Renal pelvis (tissue), 4 donors: ENCODE results near the gene NEURL3. TPM values are rescaled to one million over a fixed set of nuclear protein-coding genes. Genes with fewer than 3 reads are reported as not detected.
A peak's percentile ranks its signal among the peaks of the same experiment; 100 is the strongest.
"Not testable (repeated sequence)": the region's sequence is repeated elsewhere in the genome, so short reads cannot be mapped to it uniquely, and the experiment has no call there.

ENCODE experiments used
- DNase-seq: peaks from one replicate; pipeline ENCODE4 v3.0.0-alpha.2; 2013
- polyA plus RNA-seq, 3 donors: library from polyadenylated mRNA; unstranded; fragments of 120-200 nt; gene quantifications; one replicate each; pipeline ENCODE4 v1.2.1, GENCODE V29; 2013; ENCODE audit not compliant: insufficient read length in 3 of 3

The NEURL3 gene
- polyA plus RNA-seq, 3 donors, result 5.5 to 8.2 (median 6.1) TPM

GRCh38 chr2:96489663-96490062, 15.5 kb downstream of the NEURL3 start:
- DNase-seq, result no peak

GRCh38 chr2:96489261-96489660, 15.9 kb downstream of the NEURL3 start:
- no peak for DNase-seq

- no peak for DNase-seq
These were observed 18.5 kb downstream of the NEURL3 start for GRCh38 chr2:96486696-96487095.

- peak; percentile 85 for DNase-seq
These were observed 19.2 kb downstream of the NEURL3 start for GRCh38 chr2:96485751-96486651.

GRCh38 chr2:96485350-96485749, 19.8 kb downstream of the NEURL3 start:
- no peak for DNase-seq

GRCh38 chr2:96484091-96484490, 21.1 kb downstream of the NEURL3 start:
- no peak for DNase-seq

- no peak for DNase-seq
These were observed 27.7 kb downstream of the NEURL3 start for GRCh38 chr2:96477458-96477857.

- no peak for DNase-seq
These were observed 33.4 kb downstream of the NEURL3 start for GRCh38 chr2:96471772-96472171.

- peak; percentile 51 for DNase-seq
These were observed 34.5 kb downstream of the NEURL3 start for GRCh38 chr2:96470636-96471035.

GRCh38 chr2:96470109-96470508, 35.0 kb downstream of the NEURL3 start:
- no peak for DNase-seq

GRCh38 chr2:96468904-96469303, 36.3 kb downstream of the NEURL3 start:
- DNase-seq, result no peak

- DNase-seq, result no peak
These were observed 40.5 kb downstream of the NEURL3 start for GRCh38 chr2:96464651-96465050.

GRCh38 chr2:96464061-96464460, 41.1 kb downstream of the NEURL3 start:
- no peak for DNase-seq

GRCh38 chr2:96463119-96463518, 42.0 kb downstream of the NEURL3 start:
- DNase-seq, result no peak

- not testable (repeated sequence) for DNase-seq
These were observed 43.5 kb downstream of the NEURL3 start for GRCh38 chr2:96461616-96462015.

- no peak for DNase-seq
These were observed 53.1 kb downstream of the NEURL3 start for GRCh38 chr2:96452053-96452452.

- no peak for DNase-seq
These were observed 55.5 kb downstream of the NEURL3 start for GRCh38 chr2:96449637-96450036.

- DNase-seq, result no peak
These were observed 56.0 kb downstream of the NEURL3 start for GRCh38 chr2:96449174-96449573.

GRCh38 chr2:96447726-96448125, 57.4 kb downstream of the NEURL3 start:
- no peak for DNase-seq
